Stimulated activated CD4-positive, alpha-beta T cell treated with anti-CD3 and anti-CD28 coated beads, Interleukin-15, amount 100 ng/mL, for 48 hours (primary cell): Measurements from ENCODE around the gene DUSP8.

Source experiments
- DNase-seq, 2 donors: peaks; one replicate each; pipeline ENCODE4 v3.0.0-alpha.2; 2020; ENCODE audit warnings: low read depth in 2 of 2

The DUSP8 gene

GRCh38 chr11:1565173-1565903, 6.7 kb downstream of the DUSP8 start:
- DNase-seq: no peak

- no peak for DNase-seq
These were observed 7.4 kb downstream of the DUSP8 start for GRCh38 chr11:1564535-1565172.

- no peak for DNase-seq
These were observed 8.2 kb downstream of the DUSP8 start for GRCh38 chr11:1563697-1564534.

- DNase-seq: no peak
These were observed 8.9 kb downstream of the DUSP8 start for GRCh38 chr11:1563149-1563638.

GRCh38 chr11:1562469-1563148, 9.5 kb downstream of the DUSP8 start:
- no peak for DNase-seq

GRCh38 chr11:1561955-1562354, 10.1 kb downstream of the DUSP8 start:
- DNase-seq: no peak

GRCh38 chr11:1561266-1561665, 10.8 kb downstream of the DUSP8 start:
- DNase-seq: no peak

- no peak for DNase-seq
These were observed 11.3 kb downstream of the DUSP8 start for GRCh38 chr11:1560649-1561251.

- DNase-seq: no peak
These were observed 11.9 kb downstream of the DUSP8 start for GRCh38 chr11:1560002-1560648.

GRCh38 chr11:1559111-1559951, 12.7 kb downstream of the DUSP8 start:
- DNase-seq: no peak

- DNase-seq: no peak
These were observed 13.3 kb downstream of the DUSP8 start for GRCh38 chr11:1558775-1559110.

- no peak for DNase-seq
These were observed 13.9 kb downstream of the DUSP8 start for GRCh38 chr11:1557904-1558774.

- DNase-seq: no peak
These were observed 14.8 kb downstream of the DUSP8 start for GRCh38 chr11:1557051-1557884.

GRCh38 chr11:1556278-1556902, 15.7 kb downstream of the DUSP8 start:
- DNase-seq: no peak

GRCh38 chr11:1555713-1556153, 16.3 kb downstream of the DUSP8 start:
- DNase-seq: no peak

GRCh38 chr11:1554981-1555712, 16.9 kb downstream of the DUSP8 start:
- no peak for DNase-seq
